Esophagus mucosa (tissue), 1 donor: Measurements from ENCODE around the gene SARDH. TPM values are rescaled to one million over a fixed set of nuclear protein-coding genes. Genes with fewer than 3 reads are reported as not detected.

Source experiments
- ATAC-seq: fragments of 200-7000 bp; cut with Tn5 transposase; one replicate; pipeline ENCODE4 v1.9.1; 2020
- total RNA-seq: library from RNA; stranded (reverse); gene quantifications from one replicate; pipeline ENCODE4 v1.2.4, GENCODE V29; 2023
- donor health status: DM: yes; HTN: yes; CAD: no.

The SARDH gene
- total RNA-seq, 1 donor from 2014 or later = 0.12 TPM

GRCh38 chr9:133621725-133622267 lies 116.4 kb downstream of the SARDH start:
- ATAC-seq = no peak

GRCh38 chr9:133619791-133620190 lies 118.4 kb downstream of the SARDH start:
- ATAC-seq = no peak

- ATAC-seq = no peak
Observed at GRCh38 chr9:133618726-133619125, 119.4 kb downstream of the SARDH start.

DNA sequence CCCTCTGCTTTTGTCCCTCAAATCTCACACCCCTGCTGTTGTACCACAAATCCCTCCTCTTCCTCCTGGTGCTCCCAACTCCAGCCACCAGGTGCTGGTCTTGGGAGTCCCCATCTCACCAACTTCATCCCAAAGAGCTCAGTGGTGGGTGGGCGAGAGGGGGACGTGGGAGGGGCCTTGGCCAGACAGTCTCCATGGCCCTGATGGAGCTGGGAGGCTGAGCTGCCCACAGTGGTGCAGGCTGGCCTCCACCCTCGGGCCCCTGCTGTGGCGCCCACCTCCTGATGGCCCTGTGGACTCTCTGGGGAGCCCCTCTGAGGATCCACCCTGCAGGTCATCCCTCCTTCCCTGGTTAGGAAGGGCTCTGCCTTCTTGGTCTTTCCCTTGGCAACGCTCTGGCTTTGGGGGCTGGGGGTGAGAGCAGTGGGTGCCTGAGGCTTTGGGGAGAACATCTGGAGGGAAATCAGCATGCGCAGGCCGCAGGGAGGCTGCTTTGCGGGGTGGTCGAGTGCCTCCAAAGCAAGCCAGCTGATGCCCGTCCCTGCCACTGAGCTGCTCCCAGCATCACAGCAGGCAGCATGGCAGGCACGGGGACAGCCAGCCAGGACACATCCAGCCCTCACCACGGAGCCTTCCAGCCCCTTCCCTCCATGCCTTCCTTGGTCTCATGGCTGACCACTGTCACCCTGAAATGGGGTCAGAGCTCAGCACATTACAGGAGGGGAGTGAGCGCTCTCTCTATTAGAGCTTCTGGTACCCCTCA lies 121.3 kb downstream of the SARDH start:
- ATAC-seq = no peak

DNA sequence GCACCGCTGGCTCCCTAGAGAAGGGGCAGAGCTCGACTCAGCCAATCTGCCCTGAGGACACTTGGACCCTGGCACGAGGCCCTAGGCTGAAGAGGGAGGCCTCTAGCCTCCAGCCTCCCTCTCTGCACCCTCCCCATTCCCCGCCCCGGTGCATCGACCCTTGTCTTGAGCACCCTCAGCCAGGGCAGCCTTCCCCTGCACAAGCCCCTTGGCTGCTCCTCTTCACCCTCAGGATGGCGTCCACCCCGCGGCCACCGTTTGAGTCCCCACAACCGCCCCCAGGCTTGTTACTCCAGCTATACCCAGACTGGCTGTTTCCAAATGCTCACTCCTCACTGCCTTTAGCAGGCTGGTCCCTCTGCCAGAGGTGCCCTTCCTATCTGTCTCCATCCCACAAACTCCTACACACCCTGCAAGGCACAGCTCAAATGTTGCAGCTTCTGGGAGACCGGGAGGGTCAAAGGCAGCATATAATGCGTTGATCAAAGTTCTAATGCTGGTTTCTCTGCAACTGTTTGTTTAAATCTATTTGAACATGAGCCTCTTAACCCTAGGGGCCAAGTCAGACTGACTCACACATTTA lies 122.5 kb downstream of the SARDH start:
- no peak for ATAC-seq

GRCh38 chr9:133615186-133615585 lies 123.0 kb downstream of the SARDH start:
- ATAC-seq = no peak

GRCh38 chr9:133614678-133615077 lies 123.5 kb downstream of the SARDH start:
- ATAC-seq = no peak

GRCh38 chr9:133614056-133614455 lies 124.1 kb downstream of the SARDH start:
- ATAC-seq = no peak

Other genes with a start within 250 kb of the SARDH start
- not detected for gene MYMK, start 213.4 kb downstream of the SARDH start, total RNA-seq
- 0.88 TPM for gene ADAMTSL2, start 203.6 kb downstream of the SARDH start, total RNA-seq
- gene FAM163B, start 129.0 kb downstream of the SARDH start, total RNA-seq = not detected
- gene DBH, start 102.0 kb downstream of the SARDH start, total RNA-seq = not detected